Measurements from ENCODE around the gene CARS1. TPM values are rescaled to one million over a fixed set of nuclear protein-coding genes. Genes with fewer than 3 reads are reported as not detected.

Gene CARS1
- total RNA-seq, 1 donor from 2014 or later = 151 TPM

DNA sequence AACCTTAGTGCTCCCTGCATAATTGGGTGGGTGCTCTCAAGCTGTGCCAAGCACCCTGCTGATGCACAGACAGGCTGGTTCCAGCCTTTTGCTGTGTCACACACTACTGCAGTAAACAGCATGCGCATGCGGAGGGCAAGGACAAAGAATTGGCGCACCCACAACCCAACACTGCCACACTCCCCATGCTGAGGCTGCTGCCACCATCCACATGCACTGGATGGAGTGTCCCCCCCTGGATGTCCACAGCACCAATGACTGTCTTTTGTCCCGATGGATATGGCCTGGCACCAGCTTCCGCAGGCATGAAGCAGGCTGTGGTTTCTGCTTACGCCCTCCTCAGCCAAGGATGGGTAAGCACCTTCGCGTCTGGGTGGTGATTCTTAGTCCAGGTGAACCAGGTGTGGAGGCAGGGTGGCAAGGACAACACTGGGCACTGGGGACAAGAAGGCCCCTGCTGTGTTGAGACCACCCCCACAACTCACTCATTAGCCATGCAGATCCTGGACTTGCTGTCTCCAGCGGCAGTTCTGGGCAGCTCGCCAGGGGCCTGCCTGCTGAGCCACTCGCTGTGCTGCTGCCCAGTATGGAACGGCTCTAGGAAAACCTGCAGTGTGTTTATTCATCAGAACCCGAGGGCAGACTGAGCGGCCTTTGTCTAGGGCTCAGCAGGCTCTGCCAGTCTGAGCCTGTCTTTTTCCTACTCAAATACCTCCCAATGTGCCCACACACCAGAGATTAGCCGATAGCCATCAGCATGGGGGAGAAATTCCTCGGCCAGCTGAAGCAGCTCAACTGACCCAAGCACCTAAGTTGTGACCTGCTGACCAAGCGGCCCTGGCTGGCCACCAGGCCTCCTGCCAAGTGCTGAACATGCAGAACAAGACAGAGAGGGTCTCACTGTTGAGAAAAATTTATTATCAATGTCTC, 56.9 kb downstream of the CARS1 start:
- TF ChIP-seq, protein P1, sequence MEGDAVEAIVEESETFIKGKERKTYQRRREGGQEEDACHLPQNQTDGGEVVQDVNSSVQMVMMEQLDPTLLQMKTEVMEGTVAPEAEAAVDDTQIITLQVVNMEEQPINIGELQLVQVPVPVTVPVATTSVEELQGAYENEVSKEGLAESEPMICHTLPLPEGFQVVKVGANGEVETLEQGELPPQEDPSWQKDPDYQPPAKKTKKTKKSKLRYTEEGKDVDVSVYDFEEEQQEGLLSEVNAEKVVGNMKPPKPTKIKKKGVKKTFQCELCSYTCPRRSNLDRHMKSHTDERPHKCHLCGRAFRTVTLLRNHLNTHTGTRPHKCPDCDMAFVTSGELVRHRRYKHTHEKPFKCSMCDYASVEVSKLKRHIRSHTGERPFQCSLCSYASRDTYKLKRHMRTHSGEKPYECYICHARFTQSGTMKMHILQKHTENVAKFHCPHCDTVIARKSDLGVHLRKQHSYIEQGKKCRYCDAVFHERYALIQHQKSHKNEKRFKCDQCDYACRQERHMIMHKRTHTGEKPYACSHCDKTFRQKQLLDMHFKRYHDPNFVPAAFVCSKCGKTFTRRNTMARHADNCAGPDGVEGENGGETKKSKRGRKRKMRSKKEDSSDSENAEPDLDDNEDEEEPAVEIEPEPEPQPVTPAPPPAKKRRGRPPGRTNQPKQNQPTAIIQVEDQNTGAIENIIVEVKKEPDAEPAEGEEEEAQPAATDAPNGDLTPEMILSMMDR (IDR thresholded peaks at IDR 0.05; ENCODE audit: partially characterized antibody, unreplicated experiment) = no peak
- H3K27ac Mint-ChIP-seq (ENCODE audit: unreplicated experiment) = no peak overlapping the region

DNA sequence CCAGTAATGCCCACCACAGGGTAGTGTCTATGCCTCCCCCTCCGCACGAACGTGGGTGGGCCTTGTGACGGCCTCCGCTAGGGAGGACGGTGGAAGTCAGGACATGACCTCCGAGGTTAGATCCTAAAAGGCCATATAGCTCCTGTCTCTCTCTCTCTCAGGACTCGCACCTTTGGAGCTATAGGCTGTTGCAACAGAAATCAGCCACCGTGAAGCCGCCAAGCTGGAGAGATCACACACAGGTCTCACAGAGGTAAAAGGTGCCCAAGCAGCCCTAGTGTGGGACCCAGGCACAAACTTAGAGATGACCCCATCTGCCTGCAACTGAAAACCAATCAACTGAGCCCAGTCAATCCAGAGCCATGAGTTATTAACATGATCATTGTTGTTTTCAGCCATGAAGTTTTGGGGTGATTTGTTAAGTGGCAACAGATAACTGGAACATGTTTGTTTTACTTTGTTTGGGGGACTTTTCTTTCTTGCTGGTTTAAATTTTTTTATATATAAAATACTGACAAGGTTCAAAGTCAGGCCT, 57.7 kb downstream of the CARS1 start:
- H3K27me3 Mint-ChIP-seq (ENCODE audit: unreplicated experiment) = peaks cover 5% of the 10 kb centered on the region
- peaks cover 4% of the 10 kb centered on the region for H3K36me3 Mint-ChIP-seq (ENCODE audit: unreplicated experiment)
- no peak for DNase-seq
- TF ChIP-seq, protein P1 (IDR thresholded peaks at IDR 0.05; ENCODE audit: partially characterized antibody, unreplicated experiment) = no peak
- H3K4me1 Mint-ChIP-seq (ENCODE audit: low read depth, unreplicated experiment) = no peaks in the 10 kb centered on the region
- H3K9me3 Mint-ChIP-seq (ENCODE audit: unreplicated experiment) = peaks cover 4% of the 10 kb centered on the region
- no peak overlapping the region for H3K4me3 Mint-ChIP-seq (ENCODE audit: unreplicated experiment)
- H3K27ac Mint-ChIP-seq (ENCODE audit: unreplicated experiment) = no peak overlapping the region

More for the DNA sequence above, 56.9 kb downstream of the CARS1 start:
- Mint-ChIP-seq H3K27me3 (ENCODE audit: unreplicated experiment) (peaks cover 5% of the 10 kb centered on the region), H3K36me3 (ENCODE audit: unreplicated experiment) (peaks cover 4% of the 10 kb centered on the region), H3K4me1 (ENCODE audit: low read depth, unreplicated experiment) (no peaks in the 10 kb centered on the region), H3K4me3 (ENCODE audit: unreplicated experiment) (no peak overlapping the region), H3K9me3 (ENCODE audit: unreplicated experiment) (peaks cover 4% of the 10 kb centered on the region)
- no peak for DNase-seq

DNA sequence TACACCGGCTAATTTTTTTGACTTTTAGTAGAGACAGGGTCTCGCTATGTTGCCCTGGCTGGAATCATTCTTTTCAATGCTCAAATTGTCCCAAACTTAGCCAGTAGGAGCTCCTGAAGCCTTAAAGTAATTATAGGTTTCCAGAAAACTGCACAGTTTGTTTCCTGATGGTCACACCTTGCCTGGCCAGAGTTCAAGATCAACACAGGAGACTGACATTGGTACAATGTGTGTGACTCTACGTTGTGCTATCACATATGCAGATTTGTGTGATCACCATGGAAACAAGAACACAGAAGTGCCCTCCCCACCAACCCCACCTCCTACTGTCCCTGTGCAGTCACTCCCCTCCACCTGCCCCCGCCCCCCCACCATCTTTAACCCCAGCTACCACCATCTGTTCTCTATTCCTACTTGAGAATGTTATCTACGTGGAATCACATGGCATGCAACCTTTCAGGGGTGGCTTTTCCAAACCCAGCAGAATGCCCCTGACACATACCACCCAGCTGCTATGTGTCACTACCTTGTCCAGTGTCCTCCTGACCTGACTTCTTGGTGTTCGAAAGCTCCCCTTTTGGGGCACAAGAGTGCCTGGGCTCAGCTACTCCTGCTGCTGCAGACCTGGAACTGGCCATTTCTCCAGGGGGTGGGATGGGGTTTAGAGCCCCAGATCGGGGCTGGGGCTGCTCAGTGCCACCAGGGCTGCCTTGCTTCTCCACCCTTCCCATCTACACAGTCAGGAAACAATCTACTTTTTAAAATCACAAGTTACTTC, 59.0 kb downstream of the CARS1 start:
- no peaks in the 10 kb centered on the region for H3K4me1 Mint-ChIP-seq (ENCODE audit: low read depth, unreplicated experiment)
- TF ChIP-seq, protein P1 (IDR thresholded peaks at IDR 0.05; ENCODE audit: partially characterized antibody, unreplicated experiment) = no peak
- peaks cover 4% of the 10 kb centered on the region for H3K36me3 Mint-ChIP-seq (ENCODE audit: unreplicated experiment)
- no peak overlapping the region for H3K4me3 Mint-ChIP-seq (ENCODE audit: unreplicated experiment)
- no peak overlapping the region for H3K27ac Mint-ChIP-seq (ENCODE audit: unreplicated experiment)
- DNase-seq = no peak
- H3K9me3 Mint-ChIP-seq (ENCODE audit: unreplicated experiment) = peaks cover 4% of the 10 kb centered on the region
- H3K27me3 Mint-ChIP-seq (ENCODE audit: unreplicated experiment) = peaks cover 5% of the 10 kb centered on the region

DNA sequence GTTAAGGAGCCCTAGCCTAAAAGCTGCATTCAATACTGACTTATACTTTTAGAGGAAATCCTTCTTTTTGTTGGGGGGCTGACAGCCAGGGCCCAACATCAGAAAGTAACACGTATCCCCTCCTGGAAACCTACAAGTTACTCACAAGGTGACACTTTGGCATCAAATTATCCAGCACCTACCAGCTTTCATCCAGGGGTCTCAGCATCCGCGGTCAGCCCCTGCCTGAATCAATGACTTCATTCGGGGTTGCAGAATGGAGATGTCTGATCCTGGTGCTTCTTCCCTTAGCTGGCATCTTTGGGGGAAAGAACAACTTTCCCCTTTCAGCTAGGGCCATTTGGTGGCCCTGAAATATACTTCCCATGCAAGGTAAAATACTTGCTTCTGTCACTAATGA, 59.8 kb downstream of the CARS1 start:
- TF ChIP-seq, protein P1 (IDR thresholded peaks at IDR 0.05; ENCODE audit: partially characterized antibody, unreplicated experiment) = no peak
- Mint-ChIP-seq H3K4me3 (ENCODE audit: unreplicated experiment) (no peak overlapping the region), H3K27me3 (ENCODE audit: unreplicated experiment) (peaks cover 5% of the 10 kb centered on the region), H3K36me3 (ENCODE audit: unreplicated experiment) (no peaks in the 10 kb centered on the region), H3K9me3 (ENCODE audit: unreplicated experiment) (no peaks in the 10 kb centered on the region), H3K4me1 (ENCODE audit: low read depth, unreplicated experiment) (no peaks in the 10 kb centered on the region), H3K27ac (ENCODE audit: unreplicated experiment) (no peak overlapping the region)
- no peak for DNase-seq

Data from glutamatergic neuron (in vitro differentiated cells).